HCT116 (cell line): ENCODE results near the gene CDC42EP4. TPM values are rescaled to one million over a fixed set of nuclear protein-coding genes. Genes with fewer than 3 reads are reported as not detected.

Experiments
- ATAC-seq: fragments of 200-7000 bp; cut with Tn5 transposase; 2 replicates; pipeline ENCODE4 v1.9.1; 2020; ENCODE audit warnings: mild to moderate bottlenecking, moderate library complexity
- BruUV-seq: library from RNA; stranded (reverse); fragments of 400-500 nt; replicated peaks from 2 replicates; lab custom pipeline; 2021; lab: Mats Ljungman, UMichigan
- CTCF ChIA-PET: fragments of 300-600 bp; sonication (Branson Sonifier 250); formaldehyde crosslinking; loops from one replicate; lab custom pipeline; 2021; ENCODE audit warnings: antibody characterized with exemption; lab: Charles Lee
- POLR2A ChIA-PET: fragments of 300-600, 350-600 bp; sonication (Branson Sonifier 250); formaldehyde crosslinking; loops from one replicate; lab custom pipeline; 2021; ENCODE audit warnings: antibody characterized with exemption; lab: Charles Lee
- RAD21 ChIA-PET, 2 experiments: fragments of 300-600 bp; sonication (Branson Sonifier 250); formaldehyde crosslinking; loops; one replicate each; lab custom pipeline; 2023; ENCODE audit warnings: low total read pairs in 2 of 2; ENCODE audit not compliant: uncharacterized antibody in 2 of 2, unreplicated experiment in 2 of 2, low non-redundant PET in 1 of 2; lab: Charles Lee
- DNase-seq: peaks from one replicate; pipeline ENCODE4 v3.0.0-alpha.2; 2010; ENCODE audit warnings: low read depth, low spot score
- H2AFZ ChIP-seq: fragments of 200-600 bp; shearing (Covaris generic), sonication (generic); 2 replicates; pipeline ENCODE4 v1.6.1; 2017; ENCODE audit warnings: low read depth, mixed run types, mixed read lengths, antibody characterized with exemption, low read length; ENCODE audit not compliant: poor library complexity, severe bottlenecking
- H3K27ac ChIP-seq: 2 replicates; pipeline ENCODE4 v1.5.1; 2012; ENCODE audit warnings: low read depth, low read length
- H3K27me3 ChIP-seq: fragments of 200-600 bp; sonication (generic); 2 replicates; pipeline ENCODE4 v1.6.1; 2016; ENCODE audit warnings: mixed run types, low read length, mixed read lengths; ENCODE audit not compliant: insufficient read depth
- H3K36me3 ChIP-seq, 2 experiments: fragments of 200-500 bp in 1 of 2; fragments of 200-600 bp in 1 of 2; sonication (Bioruptor generic) in 1 of 2; sonication (generic) in 1 of 2; 2 replicates each; pipeline versions ENCODE4 v1.5.1 to v1.6.1; 2014 to 2016; ENCODE audit warnings: low read length in 2 of 2, inconsistent platforms in 1 of 2, mixed read lengths in 1 of 2, mixed run types in 1 of 2; ENCODE audit not compliant: insufficient read depth in 2 of 2, control insufficient read depth in 1 of 2
- H3K4me1 ChIP-seq, 2 experiments: fragments of 200-600 bp in 1 of 2; sonication (generic) in 1 of 2; 2 replicates each; pipeline versions ENCODE4 v1.5.1 to v1.6.1; 2012 to 2017; ENCODE audit warnings: low read length in 2 of 2, inconsistent platforms in 1 of 2, mild to moderate bottlenecking in 1 of 2, mixed read lengths in 1 of 2, mixed run types in 1 of 2, moderate library complexity in 1 of 2; ENCODE audit not compliant: insufficient read depth in 2 of 2, control insufficient read depth in 1 of 2
- H3K4me2 ChIP-seq: fragments of 200-600 bp; sonication (generic); 2 replicates; pipeline ENCODE4 v1.6.1; 2017; ENCODE audit warnings: mixed run types, low read length, mixed read lengths
- H3K4me3 ChIP-seq, 2 experiments: fragments of 200-600 bp in 1 of 2; sonication (generic) in 1 of 2; replicated peaks in 1 of 2; 2 replicates each; pipeline ENCODE4 v1.5.1; 2011 to 2016; ENCODE audit warnings: low read length in 2 of 2, control low read depth in 1 of 2, low read depth in 1 of 2, mild to moderate bottlenecking in 1 of 2, mixed read lengths in 1 of 2, mixed run types in 1 of 2
- H3K79me2 ChIP-seq: fragments of 200-600 bp; sonication (generic); 2 replicates; pipeline ENCODE4 v1.6.1; 2017; ENCODE audit warnings: mild to moderate bottlenecking, mixed run types, low read length, moderate library complexity, mixed read lengths; ENCODE audit not compliant: insufficient read depth
- H3K9ac ChIP-seq: fragments of 200-600 bp; sonication (generic); 2 replicates; pipeline ENCODE4 v1.6.1; 2016; ENCODE audit warnings: low read length, mixed read lengths
- H3K9me2 ChIP-seq: fragments of 200-600 bp; sonication (generic), shearing (Covaris generic); 2 replicates; pipeline ENCODE4 v1.6.1; 2017; ENCODE audit warnings: mixed run types, mild to moderate bottlenecking, moderate library complexity; ENCODE audit not compliant: insufficient read depth
- H3K9me3 ChIP-seq, 2 experiments: fragments of 200-500 bp in 1 of 2; fragments of 200-600 bp in 1 of 2; sonication (Bioruptor generic) in 1 of 2; sonication (generic) in 1 of 2; 2 replicates each; pipeline ENCODE4 v1.6.1; 2014 to 2017; ENCODE audit warnings: low read length in 2 of 2, mixed read lengths in 2 of 2, inconsistent platforms in 1 of 2, low read depth in 1 of 2, mild to moderate bottlenecking in 1 of 2, mixed run types in 1 of 2, moderate library complexity in 1 of 2; ENCODE audit not compliant: control insufficient read depth in 1 of 2, insufficient read depth in 1 of 2
- H4K20me1 ChIP-seq: fragments of 200-600 bp; sonication (generic), shearing (Covaris generic); 2 replicates; pipeline ENCODE4 v1.6.1; 2017; ENCODE audit warnings: mixed run types, mild to moderate bottlenecking, moderate library complexity; ENCODE audit not compliant: insufficient read depth
- ATF3 ChIP-seq: IDR thresholded peaks from 2 replicates; pipeline ENCODE4 v1.6.1; 2012
- EGR1 ChIP-seq: IDR thresholded peaks from 2 replicates; pipeline ENCODE4 v1.6.1; 2012; ENCODE audit warnings: low read depth
- ELF1 ChIP-seq: IDR thresholded peaks from 2 replicates; pipeline ENCODE4 v1.6.1; 2012; ENCODE audit warnings: low read depth, borderline replicate concordance
- JUND ChIP-seq: IDR thresholded peaks from 2 replicates; pipeline ENCODE4 v1.6.1; 2012
- MAX ChIP-seq: IDR thresholded peaks from 2 replicates; pipeline ENCODE4 v1.6.1; 2012
- POLR2AphosphoS5 ChIP-seq: IDR thresholded peaks from 2 replicates; pipeline ENCODE4 v1.6.1; 2011; ENCODE audit warnings: mild to moderate bottlenecking, low read depth, low read length, moderate library complexity
- REST ChIP-seq: IDR thresholded peaks from 2 replicates; pipeline ENCODE4 v1.6.1; 2012; ENCODE audit warnings: low read depth
- SRF ChIP-seq: IDR thresholded peaks from 2 replicates; pipeline ENCODE4 v1.6.1; 2012; ENCODE audit warnings: low read depth
- YY1 ChIP-seq: IDR thresholded peaks from 2 replicates; pipeline ENCODE4 v1.6.1; 2011; ENCODE audit warnings: low read length, low read depth, moderate library complexity, mild to moderate bottlenecking; ENCODE audit not compliant: insufficient replicate concordance; ENCODE audit errors: extremely low read depth
- ZBTB33 ChIP-seq: IDR thresholded peaks from 2 replicates; pipeline ENCODE4 v1.6.1; 2011; ENCODE audit warnings: mild to moderate bottlenecking, low read length, moderate library complexity; ENCODE audit not compliant: insufficient replicate concordance; ENCODE audit errors: extremely low read depth
- ZFX ChIP-seq: fragments of 450-650 bp; IDR thresholded peaks from 2 replicates; pipeline ENCODE4 v1.6.1; 2017
- ZNF274 ChIP-seq: fragments of 200-500 bp; sonication (Bioruptor generic); IDR thresholded peaks from 2 replicates; pipeline ENCODE4 v1.6.1; 2014; ENCODE audit warnings: mild to moderate bottlenecking, low read depth, low read length, inconsistent platforms
- intact Hi-C: fragments of 100-400 bp; cut with micrococcal nuclease; formaldehyde crosslinking; loops from 2 replicates; pipeline ENCODE4 v1.10.0; 2022
- total RNA-seq: library from RNA; stranded (reverse); gene quantifications from one replicate; pipeline ENCODE4 v1.2.1, GENCODE V29; 2021; ENCODE audit not compliant: unreplicated experiment

The CDC42EP4 gene
- total RNA-seq, 1 experiment from 2014 or later, result 54.9 TPM

- no peak for TF ChIP-seq ATF3
- no peak for TF ChIP-seq REST
- TF ChIP-seq MAX, result no peak
- TF ChIP-seq ELF1, result no peak
Observed at GRCh38 chr17:73268582-73269328, 43.0 kb downstream of the CDC42EP4 start (continued).

GRCh38 chr17:73267648-73268537 lies 43.9 kb downstream of the CDC42EP4 start:
- no peak overlapping the region for H3K4me2 ChIP-seq
- H3K36me3 ChIP-seq, result no peaks in the 10 kb centered on the region
- TF ChIP-seq ZNF274, result no peak
- TF ChIP-seq MAX, result no peak
- TF ChIP-seq JUND, result no peak
- no peak for TF ChIP-seq SRF
- no peak for TF ChIP-seq ZBTB33
- no peak for TF ChIP-seq ELF1
- no peak for TF ChIP-seq YY1
- no peak for TF ChIP-seq ZFX
- no peak for TF ChIP-seq EGR1
- no peak for TF ChIP-seq POLR2AphosphoS5
- no peak overlapping the region for H3K9ac ChIP-seq
- no peak overlapping the region for H3K4me3 ChIP-seq
- no peaks in the 10 kb centered on the region for H3K79me2 ChIP-seq
- H3K4me1 ChIP-seq, result peaks cover 2 to 11% of the 10 kb centered on the region in 2 experiments; a peak in 2 of 4 replicates
- ChIA-PET POLR2A (no interaction called here), RAD21 (interaction anchor here in 1 of 2 experiments (1.5 kb wide), 1 partner anchor 102 kb away, joined by 3 read pairs; no protein-coding TSS in a partner anchor), CTCF (interaction anchor here (0.8 to 4.2 kb wide), 2 partner anchors 71 to 102 kb away, joined by 3 to 17 read pairs; no protein-coding TSS in a partner anchor)
- H2AFZ ChIP-seq, result no peak overlapping the region
- no peaks in the 10 kb centered on the region for H3K9me2 ChIP-seq
- no peaks in the 10 kb centered on the region for H4K20me1 ChIP-seq
- no peak overlapping the region for H3K27ac ChIP-seq
- intact Hi-C loops, result no loop called here
- DNase-seq (no peak), ATAC-seq (no peak)
- no TSS peak for BruUV-seq
- H3K9me3 ChIP-seq, result no peaks in the 10 kb centered on the region
- no peaks in the 10 kb centered on the region for H3K27me3 ChIP-seq
